ENCODE results near the gene LRMDA.

- TF ChIP-seq EZH2 (IDR thresholded peaks at IDR 0.05; ENCODE audit: borderline replicate concordance, low read depth, low read length, severe bottlenecking) (no peak), CTCF (IDR thresholded peaks at IDR 0.05; ENCODE audit: borderline replicate concordance, extremely low read depth, low read length, poor library complexity, severe bottlenecking) (no peak)
Observed at GRCh38 chr10:75883081-75884072, 452.0 kb downstream of the LRMDA start.

Data from DND-41 (cell line).